Fibroblast of villous mesenchyme (primary cell): ENCODE measurements around the gene ADCY7. TPM values are rescaled to one million over a fixed set of nuclear protein-coding genes. Genes with fewer than 3 reads are reported as not detected.

ENCODE experiments used
- DNase-seq: peaks from one replicate; pipeline ENCODE4 v3.0.0-alpha.2; 2010; ENCODE audit warnings: low read depth
- H3K4me3 ChIP-seq: 2 replicates; pipeline ENCODE4 v1.5.1; 2011; ENCODE audit warnings: low read depth, mild to moderate bottlenecking, low read length
- CTCF ChIP-seq: IDR thresholded peaks from 2 replicates; pipeline ENCODE4 v1.5.1; 2012; ENCODE audit warnings: low read depth, mild to moderate bottlenecking, low read length; ENCODE audit not compliant: insufficient read depth
- total RNA-seq: library from RNA; depleted of rRNA; stranded (reverse); fragments of >200 nt; gene quantifications from 2 replicates; pipeline ENCODE4 v1.2.3, GENCODE V29; 2012

The ADCY7 gene
- total RNA-seq, 1 donor: 44.9 TPM

GRCh38 chr16:50275428-50276325 is 9.3 kb downstream of the ADCY7 start:
- no peak overlapping the region for H3K4me3 ChIP-seq
- no peak for DNase-seq
- no peak for TF ChIP-seq CTCF

- no peak for TF ChIP-seq CTCF
- no peak for DNase-seq
- H3K4me3 ChIP-seq: no peak overlapping the region
These were observed 9.9 kb downstream of the ADCY7 start for GRCh38 chr16:50276326-50276640.

- TF ChIP-seq CTCF: no peak
- no peak overlapping the region for H3K4me3 ChIP-seq
- no peak for DNase-seq
These were observed 10.6 kb downstream of the ADCY7 start for GRCh38 chr16:50276801-50277555.

- no peak for TF ChIP-seq CTCF
- H3K4me3 ChIP-seq: no peak overlapping the region
- no peak for DNase-seq
These were observed 11.9 kb downstream of the ADCY7 start for GRCh38 chr16:50278251-50278650.

GRCh38 chr16:50279504-50279865 is 13.1 kb downstream of the ADCY7 start:
- TF ChIP-seq CTCF: no peak

GRCh38 chr16:50280932-50281331 is 14.6 kb downstream of the ADCY7 start:
- DNase-seq: no peak
- no peak for TF ChIP-seq CTCF
- H3K4me3 ChIP-seq: no peak overlapping the region

More at GRCh38 chr16:50279504-50279865, 13.1 kb downstream of the ADCY7 start:
- no peak for DNase-seq
- no peak overlapping the region for H3K4me3 ChIP-seq
